ENCODE measurements around the gene NOXO1.

DNA sequence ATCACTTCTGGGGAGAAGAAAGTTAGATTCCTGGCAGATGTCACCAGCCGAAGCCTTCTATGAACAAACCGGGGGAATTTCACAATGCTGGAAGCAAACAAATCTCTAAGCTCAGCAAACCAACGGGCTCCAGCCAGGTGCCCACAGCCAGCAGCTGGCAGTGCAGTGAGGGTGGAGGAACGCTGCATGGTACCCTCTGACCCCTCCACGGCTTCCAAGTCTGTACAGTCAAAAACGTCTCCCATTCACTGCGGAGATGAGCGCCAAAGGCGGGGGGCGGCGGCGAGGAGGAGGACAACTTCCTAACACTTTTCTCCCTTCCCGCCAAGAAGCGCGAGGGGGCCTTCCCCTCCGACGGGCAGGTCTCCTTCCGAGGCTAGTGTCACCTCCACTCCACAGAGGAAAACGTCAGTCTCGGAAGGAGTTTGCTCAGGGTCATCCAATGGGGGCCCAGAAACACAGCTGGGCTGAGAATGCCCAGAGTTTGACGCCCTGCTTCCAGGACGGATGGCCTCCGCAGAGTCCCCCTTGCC, 27.4 kb upstream of the NOXO1 start:
- TF ChIP-seq, protein P1, sequence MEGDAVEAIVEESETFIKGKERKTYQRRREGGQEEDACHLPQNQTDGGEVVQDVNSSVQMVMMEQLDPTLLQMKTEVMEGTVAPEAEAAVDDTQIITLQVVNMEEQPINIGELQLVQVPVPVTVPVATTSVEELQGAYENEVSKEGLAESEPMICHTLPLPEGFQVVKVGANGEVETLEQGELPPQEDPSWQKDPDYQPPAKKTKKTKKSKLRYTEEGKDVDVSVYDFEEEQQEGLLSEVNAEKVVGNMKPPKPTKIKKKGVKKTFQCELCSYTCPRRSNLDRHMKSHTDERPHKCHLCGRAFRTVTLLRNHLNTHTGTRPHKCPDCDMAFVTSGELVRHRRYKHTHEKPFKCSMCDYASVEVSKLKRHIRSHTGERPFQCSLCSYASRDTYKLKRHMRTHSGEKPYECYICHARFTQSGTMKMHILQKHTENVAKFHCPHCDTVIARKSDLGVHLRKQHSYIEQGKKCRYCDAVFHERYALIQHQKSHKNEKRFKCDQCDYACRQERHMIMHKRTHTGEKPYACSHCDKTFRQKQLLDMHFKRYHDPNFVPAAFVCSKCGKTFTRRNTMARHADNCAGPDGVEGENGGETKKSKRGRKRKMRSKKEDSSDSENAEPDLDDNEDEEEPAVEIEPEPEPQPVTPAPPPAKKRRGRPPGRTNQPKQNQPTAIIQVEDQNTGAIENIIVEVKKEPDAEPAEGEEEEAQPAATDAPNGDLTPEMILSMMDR (IDR thresholded peaks at IDR 0.05; ENCODE audit: insufficient read depth, low read length, poor library complexity, severe bottlenecking) = no peak
- TF ChIP-seq EZH2phosphoT487 (conservative IDR thresholded peaks at IDR 0.05; ENCODE audit: low read length) = no peak
